GM21515 (cell line): ENCODE results near the gene RERE.
"Not testable (repeated sequence)": the region's sequence is repeated elsewhere in the genome, so short reads cannot be mapped to it uniquely, and the experiment has no call there.

Source experiments
- ATAC-seq: cut with Tn5 transposase; IDR thresholded peaks from one replicate; pipeline ENCODE4 v1.9.1; 2021; ENCODE audit not compliant: unreplicated experiment

The RERE gene

GRCh38 chr1:8754247-8754650 is 63.2 kb downstream of the RERE start:
- ATAC-seq = no peak

- ATAC-seq = no peak
Observed at GRCh38 chr1:8753736-8754135, 63.7 kb downstream of the RERE start.

- no peak for ATAC-seq
Observed at GRCh38 chr1:8752921-8753713, 64.3 kb downstream of the RERE start.

- ATAC-seq = no peak
Observed at GRCh38 chr1:8752411-8752810, 65.0 kb downstream of the RERE start.

GRCh38 chr1:8751984-8752383 is 65.5 kb downstream of the RERE start:
- ATAC-seq = no peak

GRCh38 chr1:8747879-8748825 is 69.3 kb downstream of the RERE start:
- ATAC-seq = no peak

- no peak for ATAC-seq
Observed at GRCh38 chr1:8746554-8746953, 70.9 kb downstream of the RERE start.

GRCh38 chr1:8745749-8746390 is 71.6 kb downstream of the RERE start:
- no peak for ATAC-seq

- no peak for ATAC-seq
Observed at GRCh38 chr1:8745346-8745745, 72.1 kb downstream of the RERE start.

GRCh38 chr1:8742022-8742924 is 75.2 kb downstream of the RERE start:
- ATAC-seq = no peak

- no peak for ATAC-seq
Observed at GRCh38 chr1:8740034-8740449, 77.4 kb downstream of the RERE start.

GRCh38 chr1:8739377-8739776 is 78.1 kb downstream of the RERE start:
- no peak for ATAC-seq

- ATAC-seq = no peak
Observed at GRCh38 chr1:8736927-8737326, 80.5 kb downstream of the RERE start.

- no peak for ATAC-seq
Observed at GRCh38 chr1:8733484-8733883, 84.0 kb downstream of the RERE start.

GRCh38 chr1:8731162-8731561 is 86.3 kb downstream of the RERE start:
- ATAC-seq = no peak

- ATAC-seq = no peak
Observed at GRCh38 chr1:8728464-8728863, 89.0 kb downstream of the RERE start.

- no peak for ATAC-seq
Observed at GRCh38 chr1:8727809-8728213, 89.6 kb downstream of the RERE start.

- ATAC-seq = not testable (repeated sequence)
Observed at GRCh38 chr1:8727316-8727715, 90.1 kb downstream of the RERE start.

GRCh38 chr1:8726801-8727186 is 90.6 kb downstream of the RERE start:
- not testable (repeated sequence) for ATAC-seq

- no peak for ATAC-seq
Observed at GRCh38 chr1:8723010-8723409, 94.4 kb downstream of the RERE start.
